Measurements from ENCODE around the gene FBXO40. TPM values are rescaled to one million over a fixed set of nuclear protein-coding genes. Genes with fewer than 3 reads are reported as not detected.

The FBXO40 gene
- total and polyA plus RNA-seq, 2 of the 13 experiments (the other 11 are each of a cell fraction or from before 2014, with no cell fraction given), result not detected

DNA sequence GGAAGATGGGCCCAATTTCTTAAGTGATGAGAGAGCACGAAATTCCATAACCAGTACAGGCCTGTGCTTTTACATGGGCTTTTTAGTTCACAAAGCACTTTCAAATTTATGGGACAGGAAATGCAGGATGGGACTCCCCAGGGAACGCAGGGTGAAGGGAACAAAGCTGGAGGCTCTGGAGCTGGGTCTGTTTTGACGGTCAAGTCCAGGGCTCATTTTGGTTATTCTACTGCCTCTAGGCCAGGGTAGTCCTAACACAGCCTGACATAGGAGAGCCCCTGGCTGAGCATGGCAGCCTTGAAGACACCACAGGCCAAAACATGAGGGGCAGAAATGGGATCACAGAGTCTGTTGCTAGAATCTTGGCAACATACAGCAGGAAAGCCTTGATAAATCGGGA lies 34.0 kb downstream of the FBXO40 start:
- ATAC-seq (no peak), DNase-seq (ENCODE audit: low spot score) (no peak), FAIRE-seq (no peak)
- no peaks in the 10 kb centered on the region for H4K20me1 ChIP-seq (ENCODE audit: insufficient read depth, low read length)
- no peaks in the 10 kb centered on the region for H3K79me2 ChIP-seq (ENCODE audit: insufficient read depth, low read length)
- no peak overlapping the region for H3K27ac ChIP-seq (ENCODE audit: extremely low read length, insufficient read depth, low read length)
- H3K4me3 ChIP-seq (replicated peaks in 1 of 3; ENCODE audit: insufficient read depth in 1 of 3, low read depth in 2 of 3, low read length in 3 of 3), result no peak overlapping the region
- 33% methylated on average over 4 of the region's 4 CpGs for WGBS (ENCODE audit: low lambda C conversion rate)
- no peaks in the 10 kb centered on the region for H3K9me3 ChIP-seq (ENCODE audit: low read length)
- no peaks in the 10 kb centered on the region for H3K4me1 ChIP-seq (ENCODE audit: insufficient read depth, low read length)
- ChIA-PET POLR2A (no interaction called here), CTCF (ENCODE audit: low intra/inter-chr PET ratio, low total read pairs) (no interaction called here)
- H3K9ac ChIP-seq (ENCODE audit: insufficient read depth, low read depth, low read length), result no peak overlapping the region
- no TSS peak for BruUV-seq (replicated peaks)
- H3K27me3 ChIP-seq (ENCODE audit: control insufficient read depth in 1 of 2, insufficient read depth in 2 of 2, low read length in 2 of 2), result peaks cover 0 to 3% of the 10 kb centered on the region in 2 experiments; a peak in 1 of 5 replicates
- intact Hi-C loops (cut with micrococcal nuclease; ENCODE audit: unreplicated experiment), result no loop called here
- in situ Hi-C loops (cut with HindIII; ENCODE audit: extremely low pct_ligation_motif_present, low pct_unique_long_range_greater_than_20kb), result no loop called here
- H2AFZ ChIP-seq (ENCODE audit: low read length), result no peak overlapping the region
- no peak overlapping the region for H3K4me2 ChIP-seq (ENCODE audit: low read depth, low read length)
- no peaks in the 10 kb centered on the region for H3K36me3 ChIP-seq (replicated peaks in 1 of 2; ENCODE audit: control insufficient read depth in 1 of 2, insufficient read depth in 2 of 2, low read length in 2 of 2)
- TF ChIP-seq ZNF549 (CRISPR knock-in tag; IDR thresholded peaks at IDR 0.05), result no peak
- TF ChIP-seq ZNF44 (CRISPR knock-in tag; IDR thresholded peaks at IDR 0.05), result no peak
- TF ChIP-seq, protein P1, sequence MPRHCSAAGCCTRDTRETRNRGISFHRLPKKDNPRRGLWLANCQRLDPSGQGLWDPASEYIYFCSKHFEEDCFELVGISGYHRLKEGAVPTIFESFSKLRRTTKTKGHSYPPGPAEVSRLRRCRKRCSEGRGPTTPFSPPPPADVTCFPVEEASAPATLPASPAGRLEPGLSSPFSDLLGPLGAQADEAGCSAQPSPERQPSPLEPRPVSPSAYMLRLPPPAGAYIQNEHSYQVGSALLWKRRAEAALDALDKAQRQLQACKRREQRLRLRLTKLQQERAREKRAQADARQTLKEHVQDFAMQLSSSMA (CRISPR knock-in tag; IDR thresholded peaks at IDR 0.05), result no peak
- no peak for TF ChIP-seq GATA4 (IDR thresholded peaks at IDR 0.05; ENCODE audit: borderline replicate concordance, low read depth)
- TF ChIP-seq SRSF9 (IDR thresholded peaks at IDR 0.05; ENCODE audit: borderline replicate concordance, insufficient read depth, low read depth, low read length, poor library complexity, severe bottlenecking), result no peak
- no peak for TF ChIP-seq ZNF451 (CRISPR knock-in tag; IDR thresholded peaks at IDR 0.05)
- no peak for TF ChIP-seq PHF21A (CRISPR knock-in tag; IDR thresholded peaks at IDR 0.05)
- TF ChIP-seq, protein P2, sequence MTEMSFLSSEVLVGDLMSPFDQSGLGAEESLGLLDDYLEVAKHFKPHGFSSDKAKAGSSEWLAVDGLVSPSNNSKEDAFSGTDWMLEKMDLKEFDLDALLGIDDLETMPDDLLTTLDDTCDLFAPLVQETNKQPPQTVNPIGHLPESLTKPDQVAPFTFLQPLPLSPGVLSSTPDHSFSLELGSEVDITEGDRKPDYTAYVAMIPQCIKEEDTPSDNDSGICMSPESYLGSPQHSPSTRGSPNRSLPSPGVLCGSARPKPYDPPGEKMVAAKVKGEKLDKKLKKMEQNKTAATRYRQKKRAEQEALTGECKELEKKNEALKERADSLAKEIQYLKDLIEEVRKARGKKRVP (CRISPR knock-in tag; IDR thresholded peaks at IDR 0.05), result no peak
- no peak for TF ChIP-seq POLR2AphosphoS5 (IDR thresholded peaks at IDR 0.05; ENCODE audit: low read depth, low read length)
- no peak for TF ChIP-seq SOX13 (IDR thresholded peaks at IDR 0.05)
- no peak for TF ChIP-seq SOX13 (CRISPR knock-in tag; conservative IDR thresholded peaks at IDR 0.05 in 1 of 2, IDR thresholded peaks at IDR 0.05 in 1 of 2)
- no peak for TF ChIP-seq TSC22D2 (CRISPR knock-in tag; IDR thresholded peaks at IDR 0.05; ENCODE audit: borderline replicate concordance)
- no peak for TF ChIP-seq MED13 (CRISPR knock-in tag; IDR thresholded peaks at IDR 0.05)
- TF ChIP-seq, protein P3, sequence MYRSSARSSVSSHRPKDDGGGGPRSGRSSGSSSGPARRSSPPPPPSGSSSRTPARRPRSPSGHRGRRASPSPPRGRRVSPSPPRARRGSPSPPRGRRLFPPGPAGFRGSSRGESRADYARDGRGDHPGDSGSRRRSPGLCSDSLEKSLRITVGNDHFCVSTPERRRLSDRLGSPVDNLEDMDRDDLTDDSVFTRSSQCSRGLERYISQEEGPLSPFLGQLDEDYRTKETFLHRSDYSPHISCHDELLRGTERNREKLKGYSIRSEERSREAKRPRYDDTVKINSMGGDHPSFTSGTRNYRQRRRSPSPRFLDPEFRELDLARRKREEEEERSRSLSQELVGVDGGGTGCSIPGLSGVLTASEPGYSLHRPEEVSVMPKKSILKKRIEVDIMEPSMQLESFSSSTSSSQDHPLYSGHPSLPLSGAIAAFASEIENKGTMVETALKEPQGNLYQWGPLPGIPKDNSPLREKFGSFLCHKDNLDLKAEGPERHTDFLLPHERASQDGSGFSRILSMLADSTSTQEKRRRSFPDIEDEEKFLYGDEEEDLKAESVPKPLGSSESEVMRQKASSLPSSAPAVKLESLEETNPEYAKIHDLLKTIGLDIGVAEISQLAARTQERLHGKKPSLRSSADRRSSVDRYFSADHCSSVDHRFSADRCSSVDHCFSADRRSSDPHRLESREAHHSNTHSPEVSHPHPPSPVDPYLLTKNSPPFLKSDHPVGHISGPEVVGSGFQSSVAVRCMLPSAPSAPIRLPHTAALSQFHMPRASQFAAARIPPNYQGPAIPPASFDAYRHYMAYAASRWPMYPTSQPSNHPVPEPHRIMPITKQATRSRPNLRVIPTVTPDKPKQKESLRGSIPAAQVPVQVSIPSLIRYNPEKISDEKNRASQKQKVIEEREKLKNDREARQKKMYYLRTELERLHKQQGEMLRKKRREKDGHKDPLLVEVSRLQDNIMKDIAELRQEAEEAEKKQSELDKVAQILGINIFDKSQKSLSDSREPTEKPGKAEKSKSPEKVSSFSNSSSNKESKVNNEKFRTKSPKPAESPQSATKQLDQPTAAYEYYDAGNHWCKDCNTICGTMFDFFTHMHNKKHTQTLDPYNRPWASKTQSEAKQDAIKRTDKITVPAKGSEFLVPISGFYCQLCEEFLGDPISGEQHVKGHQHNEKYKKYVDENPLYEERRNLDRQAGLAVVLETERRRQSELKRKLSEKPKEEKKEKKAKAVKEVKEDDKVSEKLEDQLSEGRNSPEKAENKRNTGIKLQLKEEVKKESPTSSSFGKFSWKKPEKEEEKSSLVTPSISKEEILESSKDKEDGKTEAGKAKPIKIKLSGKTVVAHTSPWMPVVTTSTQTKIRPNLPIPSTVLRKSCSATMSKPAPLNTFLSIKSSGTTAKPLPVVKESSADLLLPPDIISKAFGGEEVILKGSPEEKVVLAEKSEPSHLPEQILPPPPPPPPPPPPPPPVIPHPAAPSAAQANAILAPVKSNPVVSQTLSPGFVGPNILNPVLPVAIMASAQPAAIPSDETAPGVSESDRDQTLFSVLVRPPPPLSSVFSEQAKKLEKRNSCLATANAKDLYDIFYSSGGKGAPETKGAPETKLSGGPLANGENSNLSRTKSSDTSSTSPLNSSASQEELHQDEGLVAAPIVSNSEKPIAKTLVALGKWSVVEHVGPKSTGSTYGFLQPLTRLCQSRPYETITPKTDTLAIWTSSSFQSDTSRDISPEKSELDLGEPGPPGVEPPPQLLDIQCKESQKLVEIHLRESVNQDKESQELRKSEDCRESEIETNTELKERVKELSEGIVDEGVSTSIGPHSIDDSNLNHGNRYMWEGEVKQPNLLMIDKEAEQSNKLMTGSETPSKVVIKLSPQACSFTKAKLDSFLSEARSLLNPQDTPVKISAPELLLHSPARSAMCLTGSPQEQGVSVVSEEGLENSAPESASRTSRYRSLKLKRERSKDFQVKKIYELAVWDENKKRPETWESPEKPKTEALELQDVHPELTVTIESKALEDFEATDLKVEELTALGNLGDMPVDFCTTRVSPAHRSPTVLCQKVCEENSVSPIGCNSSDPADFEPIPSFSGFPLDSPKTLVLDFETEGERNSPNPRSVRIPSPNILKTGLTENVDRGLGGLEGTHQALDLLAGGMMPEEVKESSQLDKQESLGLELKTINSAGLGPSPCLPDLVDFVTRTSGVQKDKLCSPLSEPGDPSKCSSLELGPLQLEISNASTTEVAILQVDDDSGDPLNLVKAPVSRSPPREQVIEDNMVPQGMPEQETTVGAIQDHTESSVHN (CRISPR knock-in tag; IDR thresholded peaks at IDR 0.05), result no peak
- TF ChIP-seq MEIS2 (CRISPR knock-in tag; IDR thresholded peaks at IDR 0.05), result no peak
- TF ChIP-seq ASH2L (IDR thresholded peaks at IDR 0.05; ENCODE audit: insufficient read length, low read depth, low read length), result no peak

Data from HepG2 (cell line).